ENCODE data around the gene PWP2.
"Not testable (repeated sequence)": the region's sequence is repeated elsewhere in the genome, so short reads cannot be mapped to it uniquely, and the experiment has no call there.

GRCh38 chr21:44150255-44150654 lies 43.1 kb downstream of the PWP2 start:
- not testable (repeated sequence) for TF ChIP-seq CTCF, POLR2A (IDR thresholded peaks at IDR 0.05)

Data from body of pancreas (tissue), 4 donors.